Measurements from ENCODE around the gene SOCS7.

GRCh38 chr17:38322897-38323296, 28.7 kb upstream of the SOCS7 start:
- TF ChIP-seq CTCF (IDR thresholded peaks at IDR 0.05; ENCODE audit: low read length) (no peak), EZH2phosphoT487 (IDR thresholded peaks at IDR 0.05; ENCODE audit: low read length) (no peak)
